CD4-positive, alpha-beta memory T cell (primary cell): ENCODE results near the gene CROCC2. TPM values are rescaled to one million over a fixed set of nuclear protein-coding genes. Genes with fewer than 3 reads are reported as not detected.

Experiments used
- CTCF ChIA-PET: fragments of 350-600 bp; sonication (Branson Sonifier 250); formaldehyde crosslinking; loops from one replicate; lab custom pipeline; 2021; ENCODE audit warnings: inconsistent platforms; ENCODE audit not compliant: partially characterized antibody; lab: Charles Lee
- POLR2A ChIA-PET: fragments of 350-600 bp; sonication (Branson Sonifier 250); formaldehyde crosslinking; loops from one replicate; lab custom pipeline; 2021; ENCODE audit not compliant: partially characterized antibody; lab: Charles Lee
- DNase-seq, 5 donors: peaks; one replicate each; pipeline versions ENCODE4 v3.0.0 to v3.0.0-alpha.2; 2020 to 2022; ENCODE audit warnings: mixed read lengths in 1 of 5
- H3K27ac ChIP-seq: one replicate; pipeline ENCODE4 v1.7.0; 2013; ENCODE audit warnings: low read depth, low read length
- H3K27me3 ChIP-seq: 2 replicates; pipeline ENCODE4 v1.7.0; 2013; ENCODE audit warnings: mild to moderate bottlenecking, low read length, moderate library complexity; ENCODE audit not compliant: insufficient read depth
- H3K36me3 ChIP-seq: 2 replicates; pipeline ENCODE4 v1.7.0; 2013; ENCODE audit warnings: mild to moderate bottlenecking, low read length, moderate library complexity; ENCODE audit not compliant: insufficient read depth
- H3K4me1 ChIP-seq: 2 replicates; pipeline ENCODE4 v1.7.0; 2013; ENCODE audit warnings: mild to moderate bottlenecking, low read length, moderate library complexity; ENCODE audit not compliant: insufficient read depth
- H3K4me3 ChIP-seq, 2 donors: one replicate each; pipeline ENCODE4 v1.7.0; 2013; ENCODE audit warnings: low read length in 2 of 2, mild to moderate bottlenecking in 1 of 2
- H3K9me3 ChIP-seq, 2 donors: one replicate each; pipeline ENCODE4 v1.7.0; 2013; ENCODE audit warnings: low read length in 2 of 2, control low read depth in 1 of 2; ENCODE audit not compliant: control insufficient read depth in 1 of 2
- H3K27ac Mint-ChIP-seq, 7 donors: one replicate each; pipeline ENCODE4 v1.8.0; 2020 to 2021; ENCODE audit warnings: mixed read lengths in 7 of 7, mild to moderate bottlenecking in 6 of 7, inconsistent platforms in 3 of 7, moderate library complexity in 3 of 7
- H3K27me3 Mint-ChIP-seq, 2 donors: one replicate each; pipeline ENCODE4 v1.8.0; 2020 to 2021; ENCODE audit warnings: mixed read lengths in 2 of 2
- H3K36me3 Mint-ChIP-seq, 2 donors: one replicate each; pipeline ENCODE4 v1.8.0; 2020 to 2021; ENCODE audit warnings: mixed read lengths in 2 of 2, inconsistent platforms in 1 of 2, mild to moderate bottlenecking in 1 of 2
- H3K4me1 Mint-ChIP-seq, 4 donors: one replicate each; pipeline ENCODE4 v1.8.0; 2020 to 2021; ENCODE audit warnings: mixed read lengths in 4 of 4, mild to moderate bottlenecking in 1 of 4
- H3K4me3 Mint-ChIP-seq, 8 donors: one replicate each; pipeline ENCODE4 v1.8.0; 2020 to 2021; ENCODE audit warnings: mixed read lengths in 8 of 8, mild to moderate bottlenecking in 7 of 8, moderate library complexity in 6 of 8, inconsistent platforms in 3 of 8
- H3K9me3 Mint-ChIP-seq, 8 donors: one replicate each; pipeline ENCODE4 v1.8.0; 2020 to 2021; ENCODE audit warnings: mixed read lengths in 8 of 8, mild to moderate bottlenecking in 5 of 8, inconsistent platforms in 3 of 8, moderate library complexity in 1 of 8
- intact Hi-C: fragments of 100-400 bp; cut with micrococcal nuclease; formaldehyde crosslinking; loops from one replicate; pipeline ENCODE4 v1.15.1; 2023
- polyA plus RNA-seq, 2 donors: library from polyadenylated mRNA; unstranded; fragments of 300-500 nt; fragmentation: Illumina TruSeq; gene quantifications; one replicate each; pipeline ENCODE4 v1.2.3, GENCODE V29; 2021
- total RNA-seq, 2 experiments: library from RNA; stranded (reverse); gene quantifications; one replicate each; pipeline ENCODE4 v1.2.3, GENCODE V29; 2021

The CROCC2 gene
- total and polyA plus RNA-seq, 4 experiments from 2014 or later, result not detected

- DNase-seq, result no peak
- no peak overlapping the region for H3K27ac ChIP-seq
- H3K36me3 Mint-ChIP-seq, result no peaks in the 10 kb centered on the region
These were observed 59.8 kb downstream of the CROCC2 start for GRCh38 chr2:240965905-240966456.

DNA sequence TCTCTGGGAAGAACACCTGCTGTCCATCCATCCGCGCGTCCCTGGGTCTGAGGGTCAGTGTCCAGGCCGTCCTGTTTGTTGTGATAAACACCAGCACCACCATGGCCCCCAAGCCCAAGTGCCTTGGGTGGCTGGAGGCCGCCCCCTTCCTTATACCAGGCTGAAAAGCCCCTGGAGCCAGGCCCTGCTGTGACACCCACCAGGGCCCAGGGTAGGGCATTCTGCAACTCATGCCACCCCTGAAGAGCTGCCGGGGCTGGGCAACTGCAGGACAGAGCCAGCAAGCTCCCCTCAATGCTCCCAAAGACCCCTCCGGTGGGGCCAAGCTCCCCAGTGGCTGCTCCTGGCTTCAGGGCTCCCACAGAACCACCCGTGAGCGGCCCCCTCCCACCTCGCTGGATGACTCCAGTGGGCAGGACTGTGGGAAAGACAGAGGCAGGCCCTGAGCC lies 60.3 kb downstream of the CROCC2 start:
- H3K9me3 ChIP-seq, result no peaks in the 10 kb centered on the region

More at GRCh38 chr2:240965905-240966456, 59.8 kb downstream of the CROCC2 start:
- H3K4me3 ChIP-seq, result no peak overlapping the region
- H3K9me3 ChIP-seq, result no peaks in the 10 kb centered on the region
- Mint-ChIP-seq H3K9me3 (peaks cover 0 to 2% (median 0%) of the 10 kb centered on the region in 8 donors), H3K4me1 (no peaks in the 10 kb centered on the region), H3K4me3 (no peak overlapping the region), H3K27me3 (peaks cover 0 to 5% of the 10 kb centered on the region in 2 donors), H3K27ac (no peak overlapping the region)
- H3K27me3 ChIP-seq, result no peaks in the 10 kb centered on the region
- H3K4me1 ChIP-seq, result no peaks in the 10 kb centered on the region
- no peaks in the 10 kb centered on the region for H3K36me3 ChIP-seq
- POLR2A ChIA-PET, result no interaction called here
- CTCF ChIA-PET, result no interaction called here
- intact Hi-C loops, result no loop called here

GRCh38 chr2:240966906-240967680 lies 61.0 kb downstream of the CROCC2 start:
- Histone ChIP-seq H3K9me3 (no peaks in the 10 kb centered on the region), H3K4me1 (no peaks in the 10 kb centered on the region), H3K36me3 (no peaks in the 10 kb centered on the region), H3K27me3 (no peaks in the 10 kb centered on the region), H3K27ac (no peak overlapping the region), H3K4me3 (no peak overlapping the region)
- POLR2A ChIA-PET, result no interaction called here
- H3K27ac Mint-ChIP-seq, result no peak overlapping the region
- H3K27me3 Mint-ChIP-seq, result peaks cover 5 to 10% of the 10 kb centered on the region in 2 donors
- H3K36me3 Mint-ChIP-seq, result no peaks in the 10 kb centered on the region
- H3K9me3 Mint-ChIP-seq, result peaks cover 0 to 2% (median 0%) of the 10 kb centered on the region in 8 donors
- H3K4me3 Mint-ChIP-seq, result no peak overlapping the region
- CTCF ChIA-PET, result no interaction called here
- DNase-seq, result no peak
- no peaks in the 10 kb centered on the region for H3K4me1 Mint-ChIP-seq
- intact Hi-C loops, result no loop called here

More for the DNA sequence above, 60.3 kb downstream of the CROCC2 start:
- Histone ChIP-seq H3K27me3 (no peaks in the 10 kb centered on the region), H3K4me3 (no peak overlapping the region), H3K36me3 (no peaks in the 10 kb centered on the region), H3K27ac (no peak overlapping the region), H3K4me1 (no peaks in the 10 kb centered on the region)
- H3K36me3 Mint-ChIP-seq, result no peaks in the 10 kb centered on the region
- no peak for DNase-seq
- H3K27me3 Mint-ChIP-seq, result peaks cover 0 to 5% of the 10 kb centered on the region in 2 donors
- H3K4me1 Mint-ChIP-seq, result no peaks in the 10 kb centered on the region
- CTCF ChIA-PET, result no interaction called here
- H3K4me3 Mint-ChIP-seq, result no peak overlapping the region
- intact Hi-C loops, result no loop called here
- POLR2A ChIA-PET, result no interaction called here
- peaks cover 0 to 2% (median 0%) of the 10 kb centered on the region in 8 donors for H3K9me3 Mint-ChIP-seq
- no peak overlapping the region for H3K27ac Mint-ChIP-seq

- H3K27ac ChIP-seq, result no peak overlapping the region
- Mint-ChIP-seq H3K9me3 (peaks cover 0 to 2% (median 0%) of the 10 kb centered on the region in 8 donors), H3K4me1 (no peaks in the 10 kb centered on the region), H3K36me3 (no peaks in the 10 kb centered on the region), H3K4me3 (no peak overlapping the region), H3K27me3 (peaks cover 5 to 10% of the 10 kb centered on the region in 2 donors), H3K27ac (no peak overlapping the region)
- ChIA-PET POLR2A (no interaction called here), CTCF (no interaction called here)
- H3K36me3 ChIP-seq, result no peaks in the 10 kb centered on the region
- intact Hi-C loops, result no loop called here
- DNase-seq, result no peak
- H3K27me3 ChIP-seq, result no peaks in the 10 kb centered on the region
- no peaks in the 10 kb centered on the region for H3K9me3 ChIP-seq
- no peaks in the 10 kb centered on the region for H3K4me1 ChIP-seq
- no peak overlapping the region for H3K4me3 ChIP-seq
These were observed 61.8 kb downstream of the CROCC2 start for GRCh38 chr2:240967681-240968621.

GRCh38 chr2:240968731-240969624 lies 62.8 kb downstream of the CROCC2 start:
- H3K36me3 ChIP-seq, result no peaks in the 10 kb centered on the region

GRCh38 chr2:240970104-240970503 lies 64.0 kb downstream of the CROCC2 start:
- Histone ChIP-seq H3K9me3 (no peaks in the 10 kb centered on the region), H3K27ac (no peak overlapping the region), H3K4me1 (peaks cover 14% of the 10 kb centered on the region), H3K36me3 (no peaks in the 10 kb centered on the region), H3K4me3 (no peak overlapping the region), H3K27me3 (no peaks in the 10 kb centered on the region)
- CTCF ChIA-PET, result no interaction called here
- Mint-ChIP-seq H3K4me1 (peaks cover 5 to 10% (median 8%) of the 10 kb centered on the region in 4 donors), H3K9me3 (peaks cover 0 to 7% (median 3%) of the 10 kb centered on the region in 8 donors), H3K36me3 (no peaks in the 10 kb centered on the region), H3K27ac (peak overlapping the region in 1 of 7 donors; percentile 76), H3K4me3 (no peak overlapping the region), H3K27me3 (peaks cover 9 to 11% of the 10 kb centered on the region in 2 donors)
- no peak for DNase-seq
- POLR2A ChIA-PET, result no interaction called here
- intact Hi-C loops, result no loop called here

More at GRCh38 chr2:240968731-240969624, 62.8 kb downstream of the CROCC2 start:
- no peak overlapping the region for H3K4me3 Mint-ChIP-seq
- no peak for DNase-seq
- ChIA-PET CTCF (no interaction called here), POLR2A (no interaction called here)
- peaks cover 0 to 4% (median 2%) of the 10 kb centered on the region in 8 donors for H3K9me3 Mint-ChIP-seq
- no peak overlapping the region for H3K27ac ChIP-seq
- no peaks in the 10 kb centered on the region for H3K27me3 ChIP-seq
- no peaks in the 10 kb centered on the region for H3K36me3 Mint-ChIP-seq
- peaks cover 0 to 3% (median 1%) of the 10 kb centered on the region in 4 donors for H3K4me1 Mint-ChIP-seq
- H3K4me1 ChIP-seq, result peaks cover 3% of the 10 kb centered on the region
- H3K4me3 ChIP-seq, result no peak overlapping the region
- intact Hi-C loops, result no loop called here
- no peak overlapping the region for H3K27ac Mint-ChIP-seq
- no peaks in the 10 kb centered on the region for H3K9me3 ChIP-seq
- peaks cover 5 to 9% of the 10 kb centered on the region in 2 donors for H3K27me3 Mint-ChIP-seq
